ENCODE data around the gene PPP2R5C.

Gene PPP2R5C

GRCh38 chr14:101808894-101809670, 47.6 kb downstream of the PPP2R5C start:
- Histone ChIP-seq H3K36me3 (no peaks in the 10 kb centered on the region), H3K4me3 (peak overlapping the region; percentile 72 to 73), H3K27me3 (no peaks in the 10 kb centered on the region), H3K9me3 (no peaks in the 10 kb centered on the region), H3K27ac (peak overlapping the region; percentile 95 to 97), H3K4me1 (peaks cover 0 to 40% (median 19%) of the 10 kb centered on the region in 4 donors)
- intact Hi-C loops (cut with DNase I; ENCODE audit: low total_unique reads) = no loop called here
- no peak for DNase-seq
- TF ChIP-seq, protein P1, sequence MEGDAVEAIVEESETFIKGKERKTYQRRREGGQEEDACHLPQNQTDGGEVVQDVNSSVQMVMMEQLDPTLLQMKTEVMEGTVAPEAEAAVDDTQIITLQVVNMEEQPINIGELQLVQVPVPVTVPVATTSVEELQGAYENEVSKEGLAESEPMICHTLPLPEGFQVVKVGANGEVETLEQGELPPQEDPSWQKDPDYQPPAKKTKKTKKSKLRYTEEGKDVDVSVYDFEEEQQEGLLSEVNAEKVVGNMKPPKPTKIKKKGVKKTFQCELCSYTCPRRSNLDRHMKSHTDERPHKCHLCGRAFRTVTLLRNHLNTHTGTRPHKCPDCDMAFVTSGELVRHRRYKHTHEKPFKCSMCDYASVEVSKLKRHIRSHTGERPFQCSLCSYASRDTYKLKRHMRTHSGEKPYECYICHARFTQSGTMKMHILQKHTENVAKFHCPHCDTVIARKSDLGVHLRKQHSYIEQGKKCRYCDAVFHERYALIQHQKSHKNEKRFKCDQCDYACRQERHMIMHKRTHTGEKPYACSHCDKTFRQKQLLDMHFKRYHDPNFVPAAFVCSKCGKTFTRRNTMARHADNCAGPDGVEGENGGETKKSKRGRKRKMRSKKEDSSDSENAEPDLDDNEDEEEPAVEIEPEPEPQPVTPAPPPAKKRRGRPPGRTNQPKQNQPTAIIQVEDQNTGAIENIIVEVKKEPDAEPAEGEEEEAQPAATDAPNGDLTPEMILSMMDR (IDR thresholded peaks at IDR 0.05) = no peak

GRCh38 chr14:101809671-101810514, 48.4 kb downstream of the PPP2R5C start:
- no peaks in the 10 kb centered on the region for H3K9me3 ChIP-seq
- no peaks in the 10 kb centered on the region for H3K27me3 ChIP-seq
- intact Hi-C loops (cut with DNase I; ENCODE audit: low total_unique reads) = no loop called here
- H3K36me3 ChIP-seq = no peaks in the 10 kb centered on the region
- peak; percentile 89 to 94 for DNase-seq
- peaks cover 0 to 40% (median 23%) of the 10 kb centered on the region in 4 donors for H3K4me1 ChIP-seq
- TF ChIP-seq, protein P1 (IDR thresholded peaks at IDR 0.05) = no peak
- peak overlapping the region; percentile 72 to 73 for H3K4me3 ChIP-seq
- H3K27ac ChIP-seq = peak overlapping the region; percentile 95 to 97

DNA sequence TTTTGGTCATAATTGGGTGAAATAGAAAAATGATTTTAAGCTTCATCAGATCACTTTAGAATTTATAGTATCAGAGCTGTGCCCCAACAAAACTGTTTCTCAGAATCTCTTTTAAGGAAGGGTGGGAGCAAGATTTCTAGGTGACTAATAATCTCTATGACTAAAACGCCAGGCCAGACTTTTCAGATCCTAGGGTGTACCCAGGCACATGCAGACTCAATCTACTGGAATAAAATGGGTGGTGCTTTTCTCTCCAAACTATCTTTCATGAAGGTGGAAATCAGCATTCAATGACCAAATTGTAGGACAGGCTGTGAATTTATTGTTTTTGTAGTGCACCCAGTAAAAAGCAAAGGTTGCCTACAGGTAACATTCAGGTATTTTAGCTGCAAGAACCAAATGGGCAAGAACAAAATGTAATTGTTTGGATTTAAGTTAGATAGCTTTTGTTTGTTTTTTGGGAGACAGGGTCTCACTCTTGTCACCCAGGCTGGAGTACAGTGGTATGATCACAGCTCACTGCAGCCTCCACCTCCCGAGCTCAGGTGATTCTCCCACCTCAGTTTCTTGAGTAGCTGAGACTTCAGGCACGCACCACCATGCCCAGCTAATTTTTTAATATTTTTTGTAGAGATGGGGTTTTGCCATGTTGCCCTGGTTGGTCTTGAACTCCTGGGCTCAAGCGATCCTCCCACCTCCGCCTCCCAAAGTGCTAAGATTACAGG, 49.5 kb downstream of the PPP2R5C start:
- no peaks in the 10 kb centered on the region for H3K9me3 ChIP-seq
- no peaks in the 10 kb centered on the region for H3K36me3 ChIP-seq
- intact Hi-C loops (cut with DNase I; ENCODE audit: low total_unique reads) = no loop called here
- peak overlapping the region; percentile 72 to 73 for H3K4me3 ChIP-seq
- no peaks in the 10 kb centered on the region for H3K27me3 ChIP-seq
- no peak for DNase-seq
- H3K4me1 ChIP-seq = peaks cover 0 to 40% (median 24%) of the 10 kb centered on the region in 4 donors
- TF ChIP-seq, protein P1 (IDR thresholded peaks at IDR 0.05) = no peak
- H3K27ac ChIP-seq = peak overlapping the region; percentile 95 to 97

DNA sequence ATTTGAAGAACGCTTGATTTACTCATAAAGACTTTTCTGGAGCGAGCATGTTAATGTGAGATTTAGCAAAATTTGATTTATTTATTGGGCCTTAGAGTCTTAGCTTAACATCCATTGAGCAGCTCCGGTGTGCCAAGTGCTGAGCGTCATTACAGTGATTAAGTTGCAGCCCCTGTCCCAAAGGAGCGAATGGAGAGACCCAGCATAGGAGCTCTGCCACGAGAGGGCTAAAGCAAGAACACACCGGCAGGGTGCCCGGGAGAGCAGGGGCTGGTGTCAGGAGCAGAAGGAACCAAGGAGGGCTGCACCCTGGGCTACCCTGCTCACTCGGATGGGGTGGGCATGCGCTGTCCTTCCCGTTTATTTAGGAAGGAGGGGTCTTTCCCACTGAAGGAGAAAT, 50.6 kb downstream of the PPP2R5C start:
- DNase-seq = no peak
- TF ChIP-seq, protein P1 (IDR thresholded peaks at IDR 0.05) = no peak
- Histone ChIP-seq H3K27ac (no peak overlapping the region), H3K9me3 (no peaks in the 10 kb centered on the region), H3K4me1 (peaks cover 0 to 40% (median 24%) of the 10 kb centered on the region in 4 donors), H3K4me3 (no peak overlapping the region), H3K36me3 (no peaks in the 10 kb centered on the region), H3K27me3 (no peaks in the 10 kb centered on the region)
- intact Hi-C loops (cut with DNase I; ENCODE audit: low total_unique reads) = no loop called here

DNA sequence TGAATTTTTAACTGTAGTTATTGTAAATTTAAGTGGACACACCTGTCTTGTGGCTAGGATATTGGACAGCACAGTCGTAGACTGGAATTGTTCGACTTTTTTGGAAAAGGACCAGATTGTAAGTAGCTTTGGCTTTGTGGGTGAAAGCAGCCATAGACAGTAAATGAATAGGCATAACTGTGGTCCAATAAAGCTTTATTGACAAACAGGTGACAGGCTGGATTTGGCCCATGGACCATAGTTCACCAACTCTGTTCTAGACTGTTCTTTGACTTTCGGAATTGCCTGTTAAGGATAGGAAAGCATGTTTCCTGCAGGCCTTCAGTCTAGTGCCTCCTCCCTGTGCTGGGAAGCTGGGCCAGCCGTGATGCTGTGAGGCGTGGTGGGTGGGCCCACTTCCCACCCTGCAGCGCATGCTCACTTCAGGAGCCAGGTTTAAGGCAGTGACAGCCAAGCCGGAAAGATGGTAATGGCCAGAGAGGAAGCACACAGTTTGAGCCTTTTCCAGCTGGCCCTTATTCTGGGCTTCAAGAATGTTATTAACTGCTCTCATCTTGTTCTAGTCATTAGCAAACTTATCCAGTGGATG, 51.8 kb downstream of the PPP2R5C start:
- peaks cover 0 to 40% (median 24%) of the 10 kb centered on the region in 4 donors for H3K4me1 ChIP-seq
- no peaks in the 10 kb centered on the region for H3K9me3 ChIP-seq
- intact Hi-C loops (cut with DNase I; ENCODE audit: low total_unique reads) = no loop called here
- TF ChIP-seq, protein P1 (IDR thresholded peaks at IDR 0.05) = no peak
- no peak for DNase-seq
- H3K4me3 ChIP-seq = no peak overlapping the region
- H3K27ac ChIP-seq = no peak overlapping the region
- no peaks in the 10 kb centered on the region for H3K27me3 ChIP-seq
- no peaks in the 10 kb centered on the region for H3K36me3 ChIP-seq
